Measurements from ENCODE around the gene SERPINB13.
A peak's percentile ranks its signal among the peaks of the same experiment; 100 is the strongest.

Gene SERPINB13

GRCh38 chr18:63586966-63587365, at the start of gene SERPINB13:
Gene SERPINB13 (plus strand): TSS chr18:63587343. CDS start chr18:63588668, 1,325 bp downstream.
- DNase-seq (ENCODE audit: low spot score) = no peak

GRCh38 chr18:63539904-63540510, 47.1 kb upstream of the SERPINB13 start:
- no peak for DNase-seq (ENCODE audit: low spot score)

GRCh38 chr18:63542069-63542468, 45.1 kb upstream of the SERPINB13 start, which contains the start of gene SERPINB12:
Gene SERPINB12 (plus strand): TSS chr18:63542369. CDS start chr18:63556160, 13,791 bp downstream.
- DNase-seq (ENCODE audit: low spot score) = no peak

- no peak for DNase-seq (ENCODE audit: low spot score)
These were observed 43.1 kb upstream of the SERPINB13 start for GRCh38 chr18:63544017-63544416.

GRCh38 chr18:63545000-63545399, 42.1 kb upstream of the SERPINB13 start:
- DNase-seq (ENCODE audit: low spot score) = no peak

- DNase-seq (ENCODE audit: low spot score) = no peak
These were observed 37.1 kb upstream of the SERPINB13 start for GRCh38 chr18:63550068-63550467.

- no peak for DNase-seq (ENCODE audit: low spot score)
These were observed 35.4 kb upstream of the SERPINB13 start for GRCh38 chr18:63551769-63552168.

GRCh38 chr18:63552581-63552980, 34.6 kb upstream of the SERPINB13 start:
- no peak for DNase-seq (ENCODE audit: low spot score)

GRCh38 chr18:63553081-63553480, 34.1 kb upstream of the SERPINB13 start:
- peak; percentile 87 for DNase-seq (ENCODE audit: low spot score)

- no peak for DNase-seq (ENCODE audit: low spot score)
These were observed 27.3 kb upstream of the SERPINB13 start for GRCh38 chr18:63559567-63560491.

- DNase-seq (ENCODE audit: low spot score) = no peak
These were observed 24.9 kb upstream of the SERPINB13 start for GRCh38 chr18:63562284-63562683.

- DNase-seq (ENCODE audit: low spot score) = no peak
These were observed 23.1 kb upstream of the SERPINB13 start for GRCh38 chr18:63564021-63564420.

GRCh38 chr18:63564561-63564960, 22.6 kb upstream of the SERPINB13 start:
- no peak for DNase-seq (ENCODE audit: low spot score)

GRCh38 chr18:63567276-63567675, 19.9 kb upstream of the SERPINB13 start:
- DNase-seq (ENCODE audit: low spot score) = no peak

GRCh38 chr18:63567825-63568224, 19.3 kb upstream of the SERPINB13 start:
- no peak for DNase-seq (ENCODE audit: low spot score)

- DNase-seq (ENCODE audit: low spot score) = no peak
These were observed 16.4 kb upstream of the SERPINB13 start for GRCh38 chr18:63570721-63571120.

- no peak for DNase-seq (ENCODE audit: low spot score)
These were observed 11.5 kb upstream of the SERPINB13 start for GRCh38 chr18:63575681-63576080.

- DNase-seq (ENCODE audit: low spot score) = peak; percentile 48
These were observed 8.7 kb upstream of the SERPINB13 start for GRCh38 chr18:63578357-63578958.

GRCh38 chr18:63579616-63580015, 7.5 kb upstream of the SERPINB13 start:
- no peak for DNase-seq (ENCODE audit: low spot score)

- no peak for DNase-seq (ENCODE audit: low spot score)
These were observed 1.2 kb upstream of the SERPINB13 start for GRCh38 chr18:63585988-63586387.

GRCh38 chr18:63586431-63586830, 712 bp upstream of the SERPINB13 start:
- no peak for DNase-seq (ENCODE audit: low spot score)

- no peak for DNase-seq (ENCODE audit: low spot score)
These were observed 1.8 kb downstream of the SERPINB13 start for GRCh38 chr18:63588909-63589308.

GRCh38 chr18:63590373-63590772, 3.2 kb downstream of the SERPINB13 start:
- peak; percentile 10 for DNase-seq (ENCODE audit: low spot score)
